SK-N-SH (cell line): ENCODE measurements around the gene SIM2. TPM values are rescaled to one million over a fixed set of nuclear protein-coding genes. Genes with fewer than 3 reads are reported as not detected.

Source experiments
- CTCF ChIA-PET: fragments of 300-600, 350-600 bp; formaldehyde crosslinking; extraction: SDS; loops from one replicate; lab custom pipeline; 2021; lab: Yijun Ruan, JAX
- POLR2A ChIA-PET: fragments of 350-600 bp; sonication (Branson Sonifier 250); formaldehyde crosslinking; extraction: SDS; loops from one replicate; lab custom pipeline; 2020; ENCODE audit warnings: antibody characterized with exemption, inconsistent platforms; lab: Yijun Ruan, JAX
- DNase-seq: peaks from one replicate; pipeline ENCODE4 v3.0.0; 2012
- H2AFZ ChIP-seq: fragments of 200-600 bp; sonication (generic); 2 replicates; pipeline ENCODE4 v1.8.1; 2016; ENCODE audit warnings: antibody characterized with exemption, mild to moderate bottlenecking, low read depth
- H3F3A ChIP-seq: fragments of 200-600 bp; sonication (generic); replicated peaks from 2 replicates; pipeline ENCODE3; 2016; ENCODE audit warnings: antibody characterized with exemption, mild to moderate bottlenecking; ENCODE audit not compliant: insufficient read depth
- H3K27ac ChIP-seq, 2 experiments: fragments of 200-500 bp in 1 of 2; fragments of 200-600 bp in 1 of 2; sonication (Bioruptor generic) in 1 of 2; sonication (generic), shearing (Covaris generic) in 1 of 2; 2 replicates each; pipeline versions ENCODE4 v1.5.1 to v1.6.1; 2014 to 2016; ENCODE audit warnings: low read depth in 2 of 2, inconsistent platforms in 1 of 2, low read length in 1 of 2, mild to moderate bottlenecking in 1 of 2, mixed read lengths in 1 of 2
- H3K27me3 ChIP-seq: fragments of 200-600 bp; sonication (generic), shearing (Covaris generic); 2 replicates; pipeline ENCODE4 v1.6.1; 2016; ENCODE audit warnings: mixed run types; ENCODE audit not compliant: insufficient read depth
- H3K36me3 ChIP-seq, 2 experiments: fragments of 200-500 bp in 1 of 2; fragments of 200-600 bp in 1 of 2; sonication (Bioruptor generic) in 1 of 2; sonication (generic) in 1 of 2; replicated peaks in 1 of 2; 2 replicates each; pipeline versions ENCODE3 to v1.5.1; 2014 to 2016; ENCODE audit warnings: low read length in 1 of 2, mild to moderate bottlenecking in 1 of 2; ENCODE audit not compliant: insufficient read depth in 2 of 2, control insufficient read depth in 1 of 2
- H3K4me1 ChIP-seq, 2 experiments: fragments of 200-500 bp in 1 of 2; fragments of 200-600 bp in 1 of 2; sonication (Bioruptor generic) in 1 of 2; sonication (generic), shearing (Covaris generic) in 1 of 2; 2 replicates each; pipeline versions ENCODE4 v1.5.1 to v1.6.1; 2014 to 2016; ENCODE audit warnings: low read depth in 1 of 2, low read length in 1 of 2, mixed run types in 1 of 2; ENCODE audit not compliant: insufficient read depth in 2 of 2, control insufficient read depth in 1 of 2
- H3K4me2 ChIP-seq: fragments of 200-600 bp; sonication (generic), shearing (Covaris generic); 2 replicates; pipeline ENCODE4 v1.6.1; 2017; ENCODE audit warnings: mixed run types
- H3K4me3 ChIP-seq, 2 experiments: fragments of 200-500 bp in 1 of 2; fragments of 200-600 bp in 1 of 2; sonication (Bioruptor generic) in 1 of 2; sonication (generic), shearing (Covaris generic) in 1 of 2; 2 replicates each; pipeline versions ENCODE4 v1.5.1 to v1.8.1; 2014 to 2016; ENCODE audit warnings: low read depth in 2 of 2, inconsistent platforms in 1 of 2, low read length in 1 of 2, mild to moderate bottlenecking in 1 of 2, mixed read lengths in 1 of 2, moderate library complexity in 1 of 2
- H3K79me2 ChIP-seq: fragments of 200-600 bp; sonication (generic); 2 replicates; pipeline ENCODE4 v1.8.1; 2017; ENCODE audit warnings: mild to moderate bottlenecking; ENCODE audit not compliant: insufficient read depth
- H3K9ac ChIP-seq: fragments of 200-600 bp; sonication (generic); 2 replicates; pipeline ENCODE4 v1.6.1; 2017; ENCODE audit warnings: mixed run types
- H3K9me2 ChIP-seq: fragments of 200-600 bp; sonication (generic); 2 replicates; pipeline ENCODE4 v1.6.1; 2017; ENCODE audit warnings: mixed run types
- H3K9me3 ChIP-seq: fragments of 200-600 bp; sonication (generic); 2 replicates; pipeline ENCODE4 v1.6.1; 2017; ENCODE audit warnings: mixed run types, mild to moderate bottlenecking, moderate library complexity
- H4K20me1 ChIP-seq: fragments of 200-600 bp; sonication (generic); 2 replicates; pipeline ENCODE4 v1.6.1; 2017; ENCODE audit warnings: mild to moderate bottlenecking, mixed run types; ENCODE audit not compliant: insufficient read depth
- CHD2 ChIP-seq: fragments of 150-350 bp; IDR thresholded peaks from 2 replicates; pipeline ENCODE4 v1.6.1; 2018; ENCODE audit warnings: low read length; ENCODE audit not compliant: partially characterized antibody
- EZH2phosphoT487 ChIP-seq: fragments of 200-600 bp; sonication (generic); IDR thresholded peaks from 2 replicates; pipeline ENCODE4 v1.6.1; 2017; ENCODE audit warnings: low read depth, mixed run types, mild to moderate bottlenecking, antibody characterized with exemption, moderate library complexity, borderline replicate concordance
- FOSL2 ChIP-seq: IDR thresholded peaks from 2 replicates; pipeline ENCODE4 v1.4.0; 2012; ENCODE audit warnings: low read depth, mild to moderate bottlenecking, moderate library complexity, borderline replicate concordance
- FOXJ3 ChIP-seq: sonication (generic); formaldehyde crosslinking; IDR thresholded peaks from 2 replicates; pipeline ENCODE4 v1.5.1; 2020; ENCODE audit warnings: mild to moderate bottlenecking, missing genetic modification reagents
- FOXM1 ChIP-seq: IDR thresholded peaks from 2 replicates; pipeline ENCODE4 v1.4.0; 2012; ENCODE audit warnings: low read depth, mild to moderate bottlenecking
- GATA2 ChIP-seq: sonication (generic); formaldehyde crosslinking; IDR thresholded peaks from 2 replicates; pipeline ENCODE4 v1.5.0; 2020; ENCODE audit warnings: mild to moderate bottlenecking, missing genetic modification reagents
- JUND ChIP-seq: IDR thresholded peaks from 2 replicates; pipeline ENCODE4 v1.4.0; 2012
- NFIC ChIP-seq: IDR thresholded peaks from 2 replicates; pipeline ENCODE4 v1.4.0; 2012; ENCODE audit warnings: borderline replicate concordance
- POLR2AphosphoS5 ChIP-seq: IDR thresholded peaks from 2 replicates; pipeline ENCODE4 v1.6.1; 2012; ENCODE audit warnings: low read depth, low read length
- RFX5 ChIP-seq: IDR thresholded peaks from 2 replicates; pipeline ENCODE4 v1.6.1; 2012; ENCODE audit warnings: mild to moderate bottlenecking, improper control_type of control experiment, low read length
- SIN3A ChIP-seq: IDR thresholded peaks from 2 replicates; pipeline ENCODE4 v1.6.1; 2012; ENCODE audit warnings: low read depth, mild to moderate bottlenecking, low read length, moderate library complexity, borderline replicate concordance
- SMC3 ChIP-seq: IDR thresholded peaks from 2 replicates; pipeline ENCODE4 v1.6.1; 2012; ENCODE audit warnings: low read depth, low read length, improper control_type of control experiment
- TCF12 ChIP-seq: IDR thresholded peaks from 2 replicates; pipeline ENCODE4 v1.4.0; 2012
- TEAD4 ChIP-seq: IDR thresholded peaks from 2 replicates; pipeline ENCODE4 v1.4.0; 2012; ENCODE audit warnings: mild to moderate bottlenecking, borderline replicate concordance; ENCODE audit not compliant: insufficient read depth
- WGBS: methylation state at CpG from one replicate; pipeline ENCODE4 v1.1.6; 2017; ENCODE audit warnings: low lambda C conversion rate; 5-methylcytosine and 5-hydroxymethylcytosine counted together
- polyA plus RNA-seq, 3 experiments: library from polyadenylated mRNA; depleted of rRNA; stranded (reverse); fragments of >200 nt; gene quantifications; 2 replicates each; pipeline ENCODE4 v1.2.3, GENCODE V29; 2012
- TF ChIP-seq, protein P1 (sequence below): fragments of 150-350 bp; IDR thresholded peaks from 2 replicates; pipeline ENCODE4 v1.6.1; 2017; ENCODE audit warnings: antibody characterized with exemption, low read length, low read depth, borderline replicate concordance
- TF ChIP-seq, protein P2 (sequence below): IDR thresholded peaks from 2 replicates; pipeline ENCODE4 v1.4.0; 2012; ENCODE audit warnings: low read depth, borderline replicate concordance
- TF ChIP-seq, protein P3 (sequence below): fragments of 150-350 bp; IDR thresholded peaks from 2 replicates; pipeline ENCODE4 v1.6.1; 2016; ENCODE audit warnings: mild to moderate bottlenecking, low read depth, low read length
- TF ChIP-seq, protein P4 (sequence below): fragments of 200-600 bp; sonication (generic); IDR thresholded peaks from 2 replicates; pipeline ENCODE4 v1.6.1; 2017; ENCODE audit warnings: antibody characterized with exemption, mild to moderate bottlenecking, moderate library complexity
- TF ChIP-seq, protein P5 (sequence below): IDR thresholded peaks from 2 replicates; pipeline ENCODE4 v1.4.0; 2012; ENCODE audit warnings: low read depth, borderline replicate concordance

The SIM2 gene
- polyA plus RNA-seq, 1 of the 3 experiments (the other 2 are of a cell fraction), result not detected

DNA sequence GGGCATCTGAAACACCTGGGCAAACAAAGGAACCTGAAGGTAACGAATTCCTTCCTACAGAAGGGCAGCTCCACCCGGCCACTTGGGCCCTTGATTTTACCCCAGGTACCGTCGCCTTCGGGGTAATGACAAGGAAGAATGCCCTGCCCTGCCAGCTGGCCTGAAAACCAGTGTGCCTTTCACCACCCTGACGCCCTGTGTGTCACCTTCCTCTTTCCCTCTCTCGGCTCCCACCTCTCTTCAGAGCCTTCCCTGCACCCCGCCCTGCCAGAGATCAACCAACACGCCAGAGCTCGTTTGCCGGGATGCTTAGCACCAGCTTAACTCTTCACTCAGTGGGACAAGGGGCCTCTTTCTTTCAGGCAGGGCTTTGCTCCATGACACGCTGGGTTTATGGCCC is 86.0 kb downstream of the SIM2 start:
- Histone ChIP-seq H3K9me2 (no peaks in the 10 kb centered on the region), H3K9ac (no peak overlapping the region), H3K27me3 (no peaks in the 10 kb centered on the region), H3K4me3 (no peak overlapping the region), H4K20me1 (peaks cover 3% of the 10 kb centered on the region; the same call in 1 of the 2 replicates), H2AFZ (no peak overlapping the region), H3F3A (no peaks in the 10 kb centered on the region), H3K27ac (no peak overlapping the region), H3K36me3 (no peaks in the 10 kb centered on the region), H3K79me2 (no peaks in the 10 kb centered on the region), H3K4me2 (no peak overlapping the region), H3K4me1 (no peaks in the 10 kb centered on the region), H3K9me3 (no peaks in the 10 kb centered on the region)
- no peak for TF ChIP-seq EZH2phosphoT487
- TF ChIP-seq RFX5, result no peak
- no peak for TF ChIP-seq SMC3
- TF ChIP-seq POLR2AphosphoS5, result no peak
- no peak for TF ChIP-seq FOXJ3 (CRISPR knock-in tag)
- TF ChIP-seq GATA2 (CRISPR knock-in tag), result no peak
- TF ChIP-seq SIN3A, result no peak
- TF ChIP-seq FOSL2, result no peak
- no peak for TF ChIP-seq FOXM1
- TF ChIP-seq, protein P1, sequence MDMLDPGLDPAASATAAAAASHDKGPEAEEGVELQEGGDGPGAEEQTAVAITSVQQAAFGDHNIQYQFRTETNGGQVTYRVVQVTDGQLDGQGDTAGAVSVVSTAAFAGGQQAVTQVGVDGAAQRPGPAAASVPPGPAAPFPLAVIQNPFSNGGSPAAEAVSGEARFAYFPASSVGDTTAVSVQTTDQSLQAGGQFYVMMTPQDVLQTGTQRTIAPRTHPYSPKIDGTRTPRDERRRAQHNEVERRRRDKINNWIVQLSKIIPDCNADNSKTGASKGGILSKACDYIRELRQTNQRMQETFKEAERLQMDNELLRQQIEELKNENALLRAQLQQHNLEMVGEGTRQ, result no peak
- TF ChIP-seq TEAD4, result no peak
- TF ChIP-seq TCF12, result no peak
- no peak for TF ChIP-seq NFIC
- TF ChIP-seq, protein P2, sequence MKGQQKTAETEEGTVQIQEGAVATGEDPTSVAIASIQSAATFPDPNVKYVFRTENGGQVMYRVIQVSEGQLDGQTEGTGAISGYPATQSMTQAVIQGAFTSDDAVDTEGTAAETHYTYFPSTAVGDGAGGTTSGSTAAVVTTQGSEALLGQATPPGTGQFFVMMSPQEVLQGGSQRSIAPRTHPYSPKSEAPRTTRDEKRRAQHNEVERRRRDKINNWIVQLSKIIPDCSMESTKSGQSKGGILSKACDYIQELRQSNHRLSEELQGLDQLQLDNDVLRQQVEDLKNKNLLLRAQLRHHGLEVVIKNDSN, result no peak
- TF ChIP-seq, protein P3, sequence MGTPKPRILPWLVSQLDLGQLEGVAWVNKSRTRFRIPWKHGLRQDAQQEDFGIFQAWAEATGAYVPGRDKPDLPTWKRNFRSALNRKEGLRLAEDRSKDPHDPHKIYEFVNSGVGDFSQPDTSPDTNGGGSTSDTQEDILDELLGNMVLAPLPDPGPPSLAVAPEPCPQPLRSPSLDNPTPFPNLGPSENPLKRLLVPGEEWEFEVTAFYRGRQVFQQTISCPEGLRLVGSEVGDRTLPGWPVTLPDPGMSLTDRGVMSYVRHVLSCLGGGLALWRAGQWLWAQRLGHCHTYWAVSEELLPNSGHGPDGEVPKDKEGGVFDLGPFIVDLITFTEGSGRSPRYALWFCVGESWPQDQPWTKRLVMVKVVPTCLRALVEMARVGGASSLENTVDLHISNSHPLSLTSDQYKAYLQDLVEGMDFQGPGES, result no peak
- TF ChIP-seq, protein P4, sequence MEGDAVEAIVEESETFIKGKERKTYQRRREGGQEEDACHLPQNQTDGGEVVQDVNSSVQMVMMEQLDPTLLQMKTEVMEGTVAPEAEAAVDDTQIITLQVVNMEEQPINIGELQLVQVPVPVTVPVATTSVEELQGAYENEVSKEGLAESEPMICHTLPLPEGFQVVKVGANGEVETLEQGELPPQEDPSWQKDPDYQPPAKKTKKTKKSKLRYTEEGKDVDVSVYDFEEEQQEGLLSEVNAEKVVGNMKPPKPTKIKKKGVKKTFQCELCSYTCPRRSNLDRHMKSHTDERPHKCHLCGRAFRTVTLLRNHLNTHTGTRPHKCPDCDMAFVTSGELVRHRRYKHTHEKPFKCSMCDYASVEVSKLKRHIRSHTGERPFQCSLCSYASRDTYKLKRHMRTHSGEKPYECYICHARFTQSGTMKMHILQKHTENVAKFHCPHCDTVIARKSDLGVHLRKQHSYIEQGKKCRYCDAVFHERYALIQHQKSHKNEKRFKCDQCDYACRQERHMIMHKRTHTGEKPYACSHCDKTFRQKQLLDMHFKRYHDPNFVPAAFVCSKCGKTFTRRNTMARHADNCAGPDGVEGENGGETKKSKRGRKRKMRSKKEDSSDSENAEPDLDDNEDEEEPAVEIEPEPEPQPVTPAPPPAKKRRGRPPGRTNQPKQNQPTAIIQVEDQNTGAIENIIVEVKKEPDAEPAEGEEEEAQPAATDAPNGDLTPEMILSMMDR, result no peak
- TF ChIP-seq, protein P5, sequence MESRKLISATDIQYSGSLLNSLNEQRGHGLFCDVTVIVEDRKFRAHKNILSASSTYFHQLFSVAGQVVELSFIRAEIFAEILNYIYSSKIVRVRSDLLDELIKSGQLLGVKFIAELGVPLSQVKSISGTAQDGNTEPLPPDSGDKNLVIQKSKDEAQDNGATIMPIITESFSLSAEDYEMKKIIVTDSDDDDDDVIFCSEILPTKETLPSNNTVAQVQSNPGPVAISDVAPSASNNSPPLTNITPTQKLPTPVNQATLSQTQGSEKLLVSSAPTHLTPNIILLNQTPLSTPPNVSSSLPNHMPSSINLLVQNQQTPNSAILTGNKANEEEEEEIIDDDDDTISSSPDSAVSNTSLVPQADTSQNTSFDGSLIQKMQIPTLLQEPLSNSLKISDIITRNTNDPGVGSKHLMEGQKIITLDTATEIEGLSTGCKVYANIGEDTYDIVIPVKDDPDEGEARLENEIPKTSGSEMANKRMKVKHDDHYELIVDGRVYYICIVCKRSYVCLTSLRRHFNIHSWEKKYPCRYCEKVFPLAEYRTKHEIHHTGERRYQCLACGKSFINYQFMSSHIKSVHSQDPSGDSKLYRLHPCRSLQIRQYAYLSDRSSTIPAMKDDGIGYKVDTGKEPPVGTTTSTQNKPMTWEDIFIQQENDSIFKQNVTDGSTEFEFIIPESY, result no peak
- TF ChIP-seq JUND, result no peak
- TF ChIP-seq CHD2, result no peak
- 98% methylated on average over 12 of the region's 12 CpGs for WGBS
- POLR2A ChIA-PET, result no interaction called here
- no peak for DNase-seq
- CTCF ChIA-PET, result no interaction called here
